Measurements from ENCODE around the gene KLF3. TPM values are rescaled to one million over a fixed set of nuclear protein-coding genes. Genes with fewer than 3 reads are reported as not detected.

KLF3 gene
- total and polyA plus RNA-seq, 9 of the 15 experiments (the other 6 are each of a cell fraction or from before 2014, with no cell fraction given) = 9.9 to 47.2 (median 18.1) TPM

- TF ChIP-seq REST (IDR thresholded peaks at IDR 0.05; ENCODE audit: borderline replicate concordance) = 0 out of 2 replicates have a peak, but pooled peaks have one; percentile 2
- no peak for TF ChIP-seq REST (CRISPR knock-in tag; IDR thresholded peaks at IDR 0.05; ENCODE audit: low read depth)
- TF ChIP-seq SOX6 (IDR thresholded peaks at IDR 0.05) = peak; percentile 51; the same call in 1 of the 2 replicates
- peak; percentile 27; the same call in 1 of the 2 replicates for TF ChIP-seq MYC (IDR thresholded peaks at IDR 0.05; ENCODE audit: low read depth, low read length)
- TF ChIP-seq MYC (CRISPR knock-in tag; IDR thresholded peaks at IDR 0.05; ENCODE audit: borderline replicate concordance, low read depth) = no peak
- TF ChIP-seq POLR2AphosphoS5 (IDR thresholded peaks at IDR 0.05; ENCODE audit: control insufficient read depth, insufficient read depth, low read depth, low read length) = peak; percentile 36; the same call in 1 of the 2 replicates
- no peak for TF ChIP-seq ATF2 (CRISPR knock-in tag; IDR thresholded peaks at IDR 0.05)
- peak; percentile 43; the same call in 1 of the 2 replicates for TF ChIP-seq ETV5 (CRISPR knock-in tag; IDR thresholded peaks at IDR 0.05; ENCODE audit: low read depth)
- 0 out of 2 replicates have a peak, but pooled peaks have one; percentile 32 for TF ChIP-seq LCOR (CRISPR knock-in tag; IDR thresholded peaks at IDR 0.05)
- 0 out of 2 replicates have a peak, but pooled peaks have one; percentile 21 for TF ChIP-seq TEAD4 (IDR thresholded peaks at IDR 0.05; ENCODE audit: low read length)
- TF ChIP-seq TEAD4 (CRISPR knock-in tag; IDR thresholded peaks at IDR 0.05; ENCODE audit: borderline replicate concordance) = no peak
- TF ChIP-seq ZNF592 (IDR thresholded peaks at IDR 0.05) = peak; percentile 72
- no peak for TF ChIP-seq RFX7 (CRISPR knock-in tag; IDR thresholded peaks at IDR 0.05)
- TF ChIP-seq DMBX1 (CRISPR knock-in tag; IDR thresholded peaks at IDR 0.05; ENCODE audit: borderline replicate concordance) = 0 out of 2 replicates have a peak, but pooled peaks have one; percentile 41
Measured at GRCh38 chr4:38669208-38669607, 5.2 kb downstream of the KLF3 start (continued).

All from K562 (cell line).